Measurements from ENCODE around the gene PTOV1.

PTOV1 gene

GRCh38 chr19:49892716-49893115 is 41.8 kb downstream of the PTOV1 start:
- no peak for DNase-seq

DNA sequence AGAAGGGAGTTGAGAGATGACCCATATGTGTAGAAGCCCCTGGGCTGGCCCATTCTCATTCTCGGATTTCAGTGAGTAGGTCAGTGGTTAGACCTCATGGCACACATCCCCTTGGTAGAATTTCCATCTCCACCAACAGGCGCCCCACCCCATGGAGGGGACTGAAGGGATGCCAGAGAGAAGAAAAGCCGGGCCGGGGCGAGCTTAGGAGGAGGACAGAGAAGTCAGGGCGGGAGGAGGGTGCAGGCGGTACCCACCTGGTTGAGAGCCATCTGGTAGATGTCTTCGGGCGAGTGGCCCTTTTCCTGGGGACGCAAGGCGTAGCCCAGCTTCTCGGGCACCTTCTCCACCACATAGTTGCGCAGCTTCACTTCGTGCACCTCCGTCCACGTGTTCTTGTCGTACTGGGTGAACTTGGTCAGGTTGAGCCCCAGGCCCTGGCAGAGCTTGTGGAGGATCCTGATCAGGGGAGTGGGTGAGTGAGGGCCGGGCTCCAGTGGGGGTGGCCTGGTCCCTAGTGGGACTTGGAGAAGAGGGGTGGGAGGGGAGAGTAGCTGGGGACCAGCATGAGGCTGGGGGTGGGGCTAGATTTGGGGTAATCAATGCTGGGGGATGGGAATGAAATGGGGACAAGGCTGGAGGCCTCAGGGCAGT is 43.2 kb downstream of the PTOV1 start:
- DNase-seq = no peak

- DNase-seq = no peak
Measured at GRCh38 chr19:49894879-49895565, 44.1 kb downstream of the PTOV1 start.

- DNase-seq = no peak
Measured at GRCh38 chr19:49895566-49896297, 44.8 kb downstream of the PTOV1 start.

- peak; percentile 46 for DNase-seq
Measured at GRCh38 chr19:49896863-49897621, 46.1 kb downstream of the PTOV1 start, which contains the start of gene IL4I1. IL4I1 (minus strand) TSS chr19:49896887; CDS start chr19:49896160, 727 bp downstream.

DNA sequence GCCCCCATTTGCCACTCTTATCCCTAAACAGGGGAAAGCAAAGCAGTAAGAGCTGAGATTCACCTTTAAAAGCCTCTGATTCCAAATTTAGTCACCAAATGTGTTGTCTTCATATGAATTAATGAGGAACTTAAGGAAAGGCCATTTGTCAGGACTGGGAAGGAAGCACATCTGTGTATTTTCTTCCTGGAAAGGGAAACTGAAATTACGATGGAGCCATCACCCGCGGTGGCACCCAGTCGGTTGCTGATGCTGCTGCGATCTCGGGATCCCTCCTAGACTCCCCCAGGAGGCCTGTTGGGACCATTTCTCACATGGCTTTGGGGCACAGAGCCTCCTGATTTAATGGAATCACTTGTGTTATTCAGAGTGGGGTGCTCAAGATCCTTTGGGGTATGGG is 53.2 kb downstream of the PTOV1 start:
- DNase-seq = no peak

GRCh38 chr19:49906879-49907564 is 56.1 kb downstream of the PTOV1 start:
- DNase-seq = no peak

- no peak for DNase-seq
Measured at GRCh38 chr19:49907745-49908446, 56.9 kb downstream of the PTOV1 start.

GRCh38 chr19:49908480-49909420 is 57.8 kb downstream of the PTOV1 start:
- no peak for DNase-seq

DNA sequence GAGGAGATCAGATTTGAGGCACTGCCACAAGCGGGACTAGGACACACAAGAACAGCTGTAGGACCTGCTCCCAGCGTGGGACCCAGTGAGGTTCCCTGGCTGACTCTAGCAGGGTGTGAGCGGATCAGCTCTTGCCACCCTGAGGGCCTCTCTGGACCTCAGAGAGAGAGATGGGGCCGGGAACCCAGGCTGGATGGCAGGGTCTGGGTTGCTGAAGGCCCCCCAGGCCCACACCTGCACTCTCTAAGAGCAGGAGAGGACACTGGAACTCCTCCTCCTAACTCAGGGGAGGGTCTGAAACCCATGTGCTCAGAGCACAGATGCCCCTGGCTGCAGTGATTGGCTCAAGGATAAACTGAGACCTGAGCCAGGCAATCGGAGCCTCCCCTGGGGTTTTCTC is 59.2 kb downstream of the PTOV1 start:
- DNase-seq = no peak
